Measurements from ENCODE around the gene ENG. TPM values are rescaled to one million over a fixed set of nuclear protein-coding genes. Genes with fewer than 3 reads are reported as not detected.

Gene ENG
- total and polyA plus RNA-seq, 2 experiments from 2014 or later: 1.4 to 2.6 TPM

DNA sequence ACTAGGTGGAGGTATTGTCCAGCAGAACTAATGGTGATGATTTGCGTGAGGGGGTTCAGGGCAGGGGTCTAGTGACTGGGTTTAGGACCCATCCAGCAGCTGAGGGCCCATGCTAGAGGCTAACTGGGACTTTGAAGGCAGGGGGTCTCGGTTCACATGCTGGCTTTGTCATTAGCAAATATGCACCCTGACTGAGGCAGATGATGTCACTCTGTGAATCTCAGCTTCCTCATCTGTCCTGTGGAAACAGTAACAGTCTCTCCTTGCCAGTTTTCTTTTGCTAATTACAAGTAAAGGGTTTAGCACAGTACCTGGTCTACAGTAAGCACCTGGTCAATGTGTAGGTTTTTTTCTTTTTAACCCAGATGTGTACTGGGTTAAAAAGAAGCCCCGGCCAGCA lies 81.2 kb downstream of the ENG start (continued):
- no peak for TF ChIP-seq ETS1 (IDR thresholded peaks at IDR 0.05)

GRCh38 chr9:127772603-127773002 lies 81.9 kb downstream of the ENG start:
- H3K27me3 Mint-ChIP-seq (ENCODE audit: insufficient read depth, low read depth, poor library complexity): peaks cover 13% of the 10 kb centered on the region
- H3K4me1 ChIP-seq (ENCODE audit: insufficient read depth): peaks cover 14% of the 10 kb centered on the region
- ATAC-seq (no peak), DNase-seq (ENCODE audit: low spot score) (no peak)
- no peak overlapping the region for H3K4me3 Mint-ChIP-seq
- H3K27me3 ChIP-seq (ENCODE audit: insufficient read depth): no peaks in the 10 kb centered on the region
- no peak overlapping the region for H2AFZ ChIP-seq
- peaks cover 1% of the 10 kb centered on the region; the same call in 1 of the 3 replicates for H3K9me3 Mint-ChIP-seq
- no peak overlapping the region for H3K27ac ChIP-seq (ENCODE audit: low read depth)
- H3K79me2 ChIP-seq (replicated peaks; ENCODE audit: insufficient read depth): no peaks in the 10 kb centered on the region
- no peaks in the 10 kb centered on the region; the same call in 2 of the 3 replicates for H3K36me3 Mint-ChIP-seq (ENCODE audit: low read depth)
- no peaks in the 10 kb centered on the region for H4K20me1 ChIP-seq (replicated peaks; ENCODE audit: insufficient read depth)
- peaks cover 32% of the 10 kb centered on the region for H3K4me1 Mint-ChIP-seq
- H3K4me2 ChIP-seq: no peak overlapping the region
- H3K27ac Mint-ChIP-seq: no peak overlapping the region
- H3K36me3 ChIP-seq (ENCODE audit: insufficient read depth): no peaks in the 10 kb centered on the region
- H3F3A ChIP-seq (replicated peaks; ENCODE audit: low read depth): peaks cover 7% of the 10 kb centered on the region; the same call in 1 of the 2 replicates
- no peaks in the 10 kb centered on the region for H3K9me2 ChIP-seq (ENCODE audit: insufficient read depth)
- no peak overlapping the region for H3K4me3 ChIP-seq
- TF ChIP-seq, protein P1, sequence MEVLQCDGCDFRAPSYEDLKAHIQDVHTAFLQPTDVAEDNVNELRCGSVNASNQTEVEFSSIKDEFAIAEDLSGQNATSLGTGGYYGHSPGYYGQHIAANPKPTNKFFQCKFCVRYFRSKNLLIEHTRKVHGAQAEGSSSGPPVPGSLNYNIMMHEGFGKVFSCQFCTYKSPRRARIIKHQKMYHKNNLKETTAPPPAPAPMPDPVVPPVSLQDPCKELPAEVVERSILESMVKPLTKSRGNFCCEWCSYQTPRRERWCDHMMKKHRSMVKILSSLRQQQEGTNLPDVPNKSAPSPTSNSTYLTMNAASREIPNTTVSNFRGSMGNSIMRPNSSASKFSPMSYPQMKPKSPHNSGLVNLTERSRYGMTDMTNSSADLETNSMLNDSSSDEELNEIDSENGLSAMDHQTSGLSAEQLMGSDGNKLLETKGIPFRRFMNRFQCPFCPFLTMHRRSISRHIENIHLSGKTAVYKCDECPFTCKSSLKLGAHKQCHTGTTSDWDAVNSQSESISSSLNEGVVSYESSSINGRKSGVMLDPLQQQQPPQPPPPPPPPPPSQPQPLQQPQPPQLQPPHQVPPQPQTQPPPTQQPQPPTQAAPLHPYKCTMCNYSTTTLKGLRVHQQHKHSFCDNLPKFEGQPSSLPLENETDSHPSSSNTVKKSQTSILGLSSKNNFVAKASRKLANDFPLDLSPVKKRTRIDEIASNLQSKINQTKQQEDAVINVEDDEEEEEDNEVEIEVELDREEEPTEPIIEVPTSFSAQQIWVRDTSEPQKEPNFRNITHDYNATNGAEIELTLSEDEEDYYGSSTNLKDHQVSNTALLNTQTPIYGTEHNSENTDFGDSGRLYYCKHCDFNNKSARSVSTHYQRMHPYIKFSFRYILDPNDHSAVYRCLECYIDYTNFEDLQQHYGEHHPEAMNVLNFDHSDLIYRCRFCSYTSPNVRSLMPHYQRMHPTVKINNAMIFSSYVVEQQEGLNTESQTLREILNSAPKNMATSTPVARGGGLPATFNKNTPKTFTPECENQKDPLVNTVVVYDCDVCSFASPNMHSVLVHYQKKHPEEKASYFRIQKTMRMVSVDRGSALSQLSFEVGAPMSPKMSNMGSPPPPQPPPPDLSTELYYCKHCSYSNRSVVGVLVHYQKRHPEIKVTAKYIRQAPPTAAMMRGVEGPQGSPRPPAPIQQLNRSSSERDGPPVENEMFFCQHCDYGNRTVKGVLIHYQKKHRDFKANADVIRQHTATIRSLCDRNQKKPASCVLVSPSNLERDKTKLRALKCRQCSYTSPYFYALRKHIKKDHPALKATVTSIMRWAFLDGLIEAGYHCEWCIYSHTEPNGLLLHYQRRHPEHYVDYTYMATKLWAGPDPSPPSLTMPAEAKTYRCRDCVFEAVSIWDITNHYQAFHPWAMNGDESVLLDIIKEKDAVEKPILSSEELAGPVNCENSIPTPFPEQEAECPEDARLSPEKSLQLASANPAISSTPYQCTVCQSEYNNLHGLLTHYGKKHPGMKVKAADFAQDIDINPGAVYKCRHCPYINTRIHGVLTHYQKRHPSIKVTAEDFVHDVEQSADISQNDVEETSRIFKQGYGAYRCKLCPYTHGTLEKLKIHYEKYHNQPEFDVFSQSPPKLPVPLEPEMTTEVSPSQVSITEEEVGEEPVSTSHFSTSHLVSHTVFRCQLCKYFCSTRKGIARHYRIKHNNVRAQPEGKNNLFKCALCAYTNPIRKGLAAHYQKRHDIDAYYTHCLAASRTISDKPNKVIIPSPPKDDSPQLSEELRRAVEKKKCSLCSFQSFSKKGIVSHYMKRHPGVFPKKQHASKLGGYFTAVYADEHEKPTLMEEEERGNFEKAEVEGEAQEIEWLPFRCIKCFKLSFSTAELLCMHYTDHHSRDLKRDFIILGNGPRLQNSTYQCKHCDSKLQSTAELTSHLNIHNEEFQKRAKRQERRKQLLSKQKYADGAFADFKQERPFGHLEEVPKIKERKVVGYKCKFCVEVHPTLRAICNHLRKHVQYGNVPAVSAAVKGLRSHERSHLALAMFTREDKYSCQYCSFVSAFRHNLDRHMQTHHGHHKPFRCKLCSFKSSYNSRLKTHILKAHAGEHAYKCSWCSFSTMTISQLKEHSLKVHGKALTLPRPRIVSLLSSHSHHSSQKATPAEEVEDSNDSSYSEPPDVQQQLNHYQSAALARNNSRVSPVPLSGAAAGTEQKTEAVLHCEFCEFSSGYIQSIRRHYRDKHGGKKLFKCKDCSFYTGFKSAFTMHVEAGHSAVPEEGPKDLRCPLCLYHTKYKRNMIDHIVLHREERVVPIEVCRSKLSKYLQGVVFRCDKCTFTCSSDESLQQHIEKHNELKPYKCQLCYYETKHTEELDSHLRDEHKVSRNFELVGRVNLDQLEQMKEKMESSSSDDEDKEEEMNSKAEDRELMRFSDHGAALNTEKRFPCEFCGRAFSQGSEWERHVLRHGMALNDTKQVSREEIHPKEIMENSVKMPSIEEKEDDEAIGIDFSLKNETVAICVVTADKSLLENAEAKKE (CRISPR knock-in tag; IDR thresholded peaks at IDR 0.05): no peak
- no peak for TF ChIP-seq CREB1 (CRISPR knock-in tag; IDR thresholded peaks at IDR 0.05; ENCODE audit: low read depth)
- TF ChIP-seq NANOG (IDR thresholded peaks at IDR 0.05; ENCODE audit: borderline replicate concordance): no peak
- no peak for TF ChIP-seq ZNF114 (CRISPR knock-in tag; IDR thresholded peaks at IDR 0.05)
- no peak for TF ChIP-seq EZH2phosphoT487 (IDR thresholded peaks at IDR 0.05; ENCODE audit: unreplicated experiment)
- TF ChIP-seq REST (IDR thresholded peaks at IDR 0.05; ENCODE audit: unreplicated experiment): no peak
- TF ChIP-seq, protein P2, sequence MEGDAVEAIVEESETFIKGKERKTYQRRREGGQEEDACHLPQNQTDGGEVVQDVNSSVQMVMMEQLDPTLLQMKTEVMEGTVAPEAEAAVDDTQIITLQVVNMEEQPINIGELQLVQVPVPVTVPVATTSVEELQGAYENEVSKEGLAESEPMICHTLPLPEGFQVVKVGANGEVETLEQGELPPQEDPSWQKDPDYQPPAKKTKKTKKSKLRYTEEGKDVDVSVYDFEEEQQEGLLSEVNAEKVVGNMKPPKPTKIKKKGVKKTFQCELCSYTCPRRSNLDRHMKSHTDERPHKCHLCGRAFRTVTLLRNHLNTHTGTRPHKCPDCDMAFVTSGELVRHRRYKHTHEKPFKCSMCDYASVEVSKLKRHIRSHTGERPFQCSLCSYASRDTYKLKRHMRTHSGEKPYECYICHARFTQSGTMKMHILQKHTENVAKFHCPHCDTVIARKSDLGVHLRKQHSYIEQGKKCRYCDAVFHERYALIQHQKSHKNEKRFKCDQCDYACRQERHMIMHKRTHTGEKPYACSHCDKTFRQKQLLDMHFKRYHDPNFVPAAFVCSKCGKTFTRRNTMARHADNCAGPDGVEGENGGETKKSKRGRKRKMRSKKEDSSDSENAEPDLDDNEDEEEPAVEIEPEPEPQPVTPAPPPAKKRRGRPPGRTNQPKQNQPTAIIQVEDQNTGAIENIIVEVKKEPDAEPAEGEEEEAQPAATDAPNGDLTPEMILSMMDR (conservative IDR thresholded peaks at IDR 0.05; ENCODE audit: low read depth in 2 of 2): no peak
- TF ChIP-seq POLR2AphosphoS5 (IDR thresholded peaks at IDR 0.05; ENCODE audit: low read depth): no peak
- no peak for TF ChIP-seq JUNB (IDR thresholded peaks at IDR 0.05; ENCODE audit: unreplicated experiment)
- TF ChIP-seq ZNF331 (CRISPR knock-in tag; IDR thresholded peaks at IDR 0.05; ENCODE audit: low read depth): no peak
- no peak for TF ChIP-seq ETS1 (IDR thresholded peaks at IDR 0.05)
- no peak for TF ChIP-seq EZH2 (IDR thresholded peaks at IDR 0.05; ENCODE audit: low read depth, unreplicated experiment)

All from GM23338 (cell line).